Measurements from ENCODE around the gene ENOX1.

GRCh38 chr13:43797159-43797558 is 10.4 kb upstream of the ENOX1 start:
- no peak for TF ChIP-seq TAF1 (IDR thresholded peaks at IDR 0.05; ENCODE audit: borderline replicate concordance, insufficient read depth, low read length)
- TF ChIP-seq POLR2AphosphoS5 (IDR thresholded peaks at IDR 0.05; ENCODE audit: low read depth, low read length): no peak

All from PFSK-1 (cell line).